ENCODE results near the gene CORO7.

CORO7 gene

GRCh38 chr16:4332083-4332482 lies 84.3 kb downstream of the CORO7 start:
- no peak for DNase-seq (ENCODE audit: low read depth in 1 of 2, low spot score in 1 of 2)
- Histone ChIP-seq H3K27ac (replicated peaks) (no peak overlapping the region), H3K27me3 (ENCODE audit: insufficient read depth, poor library complexity, severe bottlenecking) (peaks cover 3% of the 10 kb centered on the region), H3K4me3 (replicated peaks; ENCODE audit: insufficient read depth, low read length) (no peak overlapping the region)
- TF ChIP-seq CTCF (IDR thresholded peaks at IDR 0.05; ENCODE audit: insufficient read depth, low read length) = no peak
- TF ChIP-seq GABPA (IDR thresholded peaks at IDR 0.05; ENCODE audit: low read depth) = no peak
- no peak for TF ChIP-seq POLR2AphosphoS5 (IDR thresholded peaks at IDR 0.05; ENCODE audit: low read depth)
- TF ChIP-seq SPI1 (IDR thresholded peaks at IDR 0.05; ENCODE audit: borderline replicate concordance, low read depth) = no peak
- TF ChIP-seq REST (IDR thresholded peaks at IDR 0.05; ENCODE audit: insufficient replicate concordance, low read depth) = no peak

GRCh38 chr16:4330277-4330874 lies 86.0 kb downstream of the CORO7 start:
- Histone ChIP-seq H3K27me3 (ENCODE audit: insufficient read depth, poor library complexity, severe bottlenecking) (peaks cover 3% of the 10 kb centered on the region), H3K4me3 (replicated peaks; ENCODE audit: insufficient read depth, low read length) (no peak overlapping the region), H3K27ac (replicated peaks) (no peak overlapping the region)
- TF ChIP-seq CTCF (IDR thresholded peaks at IDR 0.05; ENCODE audit: insufficient read depth, low read length) (peak; percentile 90), POLR2AphosphoS5 (IDR thresholded peaks at IDR 0.05; ENCODE audit: low read depth) (no peak)
- DNase-seq (ENCODE audit: low read depth in 1 of 2, low spot score in 1 of 2) = peak in 1 of 2 experiments; percentile 66

- Histone ChIP-seq H3K27me3 (ENCODE audit: insufficient read depth, poor library complexity, severe bottlenecking) (peaks cover 3% of the 10 kb centered on the region), H3K27ac (replicated peaks) (no peak overlapping the region), H3K4me3 (replicated peaks; ENCODE audit: insufficient read depth, low read length) (no peak overlapping the region)
- TF ChIP-seq POLR2AphosphoS5 (IDR thresholded peaks at IDR 0.05; ENCODE audit: low read depth) (no peak), SPI1 (IDR thresholded peaks at IDR 0.05; ENCODE audit: borderline replicate concordance, low read depth) (no peak)
- DNase-seq (ENCODE audit: low read depth in 1 of 2, low spot score in 1 of 2) = no peak
These were observed 87.3 kb downstream of the CORO7 start for GRCh38 chr16:4328782-4329775.

- no peak overlapping the region for H3K27ac ChIP-seq (replicated peaks)
These were observed 88.2 kb downstream of the CORO7 start for GRCh38 chr16:4328046-4328781.

More at GRCh38 chr16:4328046-4328781, 88.2 kb downstream of the CORO7 start:
- Histone ChIP-seq H3K4me3 (replicated peaks; ENCODE audit: insufficient read depth, low read length) (peak overlapping the region; percentile 54), H3K27me3 (ENCODE audit: insufficient read depth, poor library complexity, severe bottlenecking) (peaks cover 3% of the 10 kb centered on the region)
- DNase-seq (ENCODE audit: low read depth in 1 of 2, low spot score in 1 of 2) = peak in 1 of 2 experiments; percentile 83
- TF ChIP-seq CTCF (IDR thresholded peaks at IDR 0.05; ENCODE audit: insufficient read depth, low read length) = peak; percentile 36
- no peak for TF ChIP-seq POLR2AphosphoS5 (IDR thresholded peaks at IDR 0.05; ENCODE audit: low read depth)

Data from HL-60 (cell line).